ENCODE results near the gene PTRH1.

DNA sequence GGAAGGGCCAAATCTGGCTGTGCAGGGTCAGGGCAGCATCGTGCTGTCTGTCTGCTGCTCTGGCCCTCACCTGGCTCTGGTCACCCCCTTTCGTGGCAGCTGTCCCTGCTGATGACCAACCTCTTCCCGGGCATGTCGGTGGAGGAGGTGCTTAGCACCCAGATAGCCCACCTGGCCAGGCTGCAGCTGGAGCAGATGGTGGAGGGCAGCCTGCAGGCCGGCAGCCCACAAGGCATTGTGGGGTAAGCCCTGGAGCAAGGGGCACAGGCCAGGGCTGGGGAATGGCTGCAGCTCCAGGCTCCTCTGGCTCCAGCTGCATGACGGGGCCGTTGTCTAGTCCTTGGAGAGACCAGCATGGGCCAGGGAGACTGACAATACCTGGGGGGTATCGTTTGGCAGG lies 11.4 kb upstream of the PTRH1 start:
- TF ChIP-seq CTCF (IDR thresholded peaks at IDR 0.05; ENCODE audit: insufficient read depth, low read length) (no peak), SPI1 (IDR thresholded peaks at IDR 0.05; ENCODE audit: borderline replicate concordance, low read depth) (no peak), GABPA (IDR thresholded peaks at IDR 0.05; ENCODE audit: low read depth) (no peak), POLR2AphosphoS5 (IDR thresholded peaks at IDR 0.05; ENCODE audit: low read depth) (no peak)
- TF ChIP-seq, protein P1, sequence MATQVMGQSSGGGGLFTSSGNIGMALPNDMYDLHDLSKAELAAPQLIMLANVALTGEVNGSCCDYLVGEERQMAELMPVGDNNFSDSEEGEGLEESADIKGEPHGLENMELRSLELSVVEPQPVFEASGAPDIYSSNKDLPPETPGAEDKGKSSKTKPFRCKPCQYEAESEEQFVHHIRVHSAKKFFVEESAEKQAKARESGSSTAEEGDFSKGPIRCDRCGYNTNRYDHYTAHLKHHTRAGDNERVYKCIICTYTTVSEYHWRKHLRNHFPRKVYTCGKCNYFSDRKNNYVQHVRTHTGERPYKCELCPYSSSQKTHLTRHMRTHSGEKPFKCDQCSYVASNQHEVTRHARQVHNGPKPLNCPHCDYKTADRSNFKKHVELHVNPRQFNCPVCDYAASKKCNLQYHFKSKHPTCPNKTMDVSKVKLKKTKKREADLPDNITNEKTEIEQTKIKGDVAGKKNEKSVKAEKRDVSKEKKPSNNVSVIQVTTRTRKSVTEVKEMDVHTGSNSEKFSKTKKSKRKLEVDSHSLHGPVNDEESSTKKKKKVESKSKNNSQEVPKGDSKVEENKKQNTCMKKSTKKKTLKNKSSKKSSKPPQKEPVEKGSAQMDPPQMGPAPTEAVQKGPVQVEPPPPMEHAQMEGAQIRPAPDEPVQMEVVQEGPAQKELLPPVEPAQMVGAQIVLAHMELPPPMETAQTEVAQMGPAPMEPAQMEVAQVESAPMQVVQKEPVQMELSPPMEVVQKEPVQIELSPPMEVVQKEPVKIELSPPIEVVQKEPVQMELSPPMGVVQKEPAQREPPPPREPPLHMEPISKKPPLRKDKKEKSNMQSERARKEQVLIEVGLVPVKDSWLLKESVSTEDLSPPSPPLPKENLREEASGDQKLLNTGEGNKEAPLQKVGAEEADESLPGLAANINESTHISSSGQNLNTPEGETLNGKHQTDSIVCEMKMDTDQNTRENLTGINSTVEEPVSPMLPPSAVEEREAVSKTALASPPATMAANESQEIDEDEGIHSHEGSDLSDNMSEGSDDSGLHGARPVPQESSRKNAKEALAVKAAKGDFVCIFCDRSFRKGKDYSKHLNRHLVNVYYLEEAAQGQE (IDR thresholded peaks at IDR 0.05; ENCODE audit: insufficient replicate concordance, low read depth): no peak
